H1 (cell line): ENCODE measurements around the gene IFNE. TPM values are rescaled to one million over a fixed set of nuclear protein-coding genes. Genes with fewer than 3 reads are reported as not detected.

ENCODE experiments used
- KDM1A ChIP-seq: fragments of 200-600, 300-600 bp; sonication (generic); IDR thresholded peaks from 2 replicates; pipeline ENCODE4 v1.7.1; 2016; ENCODE audit warnings: mild to moderate bottlenecking, low read length, borderline replicate concordance
- RFX5 ChIP-seq: IDR thresholded peaks from 2 replicates; pipeline ENCODE4 v1.6.1; 2011; ENCODE audit warnings: low read depth, low read length, improper control_type of control experiment, borderline replicate concordance
- polyA plus RNA-seq, 7 experiments: library from polyadenylated mRNA; depleted of rRNA in 3 of 7; stranded (reverse) in 5 of 7; unstranded in 2 of 7; fragments of >200 nt in 5 of 7; fragments of 200-250 nt in 2 of 7; gene quantifications; 1 replicate in 5 of 7; 2 replicates in 1 of 7; 4 replicates in 1 of 7; pipeline versions ENCODE4 v1.2.1 to v1.2.3, GENCODE V29; 2011 to 2013; ENCODE audit warnings: missing spikeins in 2 of 7, mixed read lengths in 2 of 7
- total RNA-seq: library from RNA; stranded (reverse); fragmentation: NEBNext Ultra II Directional; extraction: Animal tissue kit (Norgen Biotek cat#: 25700); gene quantifications from 2 replicates; pipeline ENCODE4 v1.2.1, GENCODE V29; 2021

Gene IFNE
- total and polyA plus RNA-seq, 2 of the 8 experiments (the other 6 are each of a cell fraction or from before 2014, with no cell fraction given): 0.08 TPM; not detected in 1

GRCh38 chr9:21527579-21527978 is 45.5 kb upstream of the IFNE start (continued):
- TF ChIP-seq RFX5: no peak
- TF ChIP-seq KDM1A: no peak
